ENCODE measurements around the gene CES1.
"Not testable (repeated sequence)": the region's sequence is repeated elsewhere in the genome, so short reads cannot be mapped to it uniquely, and the experiment has no call there.

DNA sequence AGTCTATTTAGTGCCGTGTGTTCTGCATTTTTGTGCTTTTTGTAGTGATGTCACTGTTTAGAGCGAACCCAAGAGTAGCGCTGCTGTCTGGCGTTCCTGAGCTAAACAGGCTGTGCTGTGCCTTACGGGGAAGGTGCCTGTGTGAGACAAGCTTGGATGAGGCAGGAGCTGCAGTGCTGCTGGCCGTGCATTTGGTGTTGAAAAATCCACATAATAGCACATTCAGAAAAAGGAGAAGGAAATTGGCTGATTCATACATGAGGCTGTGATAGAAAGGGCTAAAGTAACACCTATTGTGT, 50.2 kb downstream of the CES1 start:
- not testable (repeated sequence) for TF ChIP-seq ZNF565 (CRISPR knock-in tag; conservative IDR thresholded peaks at IDR 0.05; ENCODE audit: low read depth); OSR1 (CRISPR knock-in tag; IDR thresholded peaks at IDR 0.05); PATZ1 (CRISPR knock-in tag; IDR thresholded peaks at IDR 0.05; ENCODE audit: borderline replicate concordance); RARB (CRISPR knock-in tag; IDR thresholded peaks at IDR 0.05); SNAI2 (CRISPR knock-in tag; IDR thresholded peaks at IDR 0.05); TOX (CRISPR knock-in tag; IDR thresholded peaks at IDR 0.05; ENCODE audit: borderline replicate concordance); ESRRG (CRISPR knock-in tag; IDR thresholded peaks at IDR 0.05); ISL1 (CRISPR knock-in tag; IDR thresholded peaks at IDR 0.05)

Data from SK-N-SH treated with all-trans-retinoic acid at 6 μM for 48 hours (cell line).